Measurements from ENCODE around the gene USP49.

USP49 gene

GRCh38 chr6:41805830-41806774 lies 89.1 kb downstream of the USP49 start:
- DNase-seq = no peak

GRCh38 chr6:41801380-41801779 lies 93.8 kb downstream of the USP49 start:
- no peak for DNase-seq

- DNase-seq = no peak
Observed at GRCh38 chr6:41799559-41799911, 95.6 kb downstream of the USP49 start.

GRCh38 chr6:41798901-41799558 lies 96.1 kb downstream of the USP49 start:
- no peak for DNase-seq

- no peak for DNase-seq
Observed at GRCh38 chr6:41796474-41796873, 98.7 kb downstream of the USP49 start.

GRCh38 chr6:41791984-41792383 lies 103.2 kb downstream of the USP49 start:
- DNase-seq = no peak

GRCh38 chr6:41791305-41791704 lies 103.9 kb downstream of the USP49 start:
- DNase-seq = no peak

- no peak for DNase-seq
Observed at GRCh38 chr6:41790045-41790444, 105.1 kb downstream of the USP49 start.

GRCh38 chr6:41789390-41789724 lies 105.8 kb downstream of the USP49 start:
- DNase-seq = no peak

GRCh38 chr6:41787219-41787917 lies 107.8 kb downstream of the USP49 start, which contains the start of gene TOMM6:
Gene TOMM6, plus strand, starts transcription at chr6:41787694. Its CDS starts 4 bp downstream, at chr6:41787698.
- DNase-seq = peak; percentile 84

GRCh38 chr6:41786451-41787218 lies 108.5 kb downstream of the USP49 start:
- DNase-seq = peak; percentile 8

GRCh38 chr6:41785689-41786450 lies 109.3 kb downstream of the USP49 start:
- no peak for DNase-seq

- DNase-seq = no peak
Observed at GRCh38 chr6:41785254-41785653, 109.9 kb downstream of the USP49 start.

- no peak for DNase-seq
Observed at GRCh38 chr6:41784581-41785171, 110.5 kb downstream of the USP49 start.

GRCh38 chr6:41783106-41783780 lies 111.9 kb downstream of the USP49 start:
- no peak for DNase-seq

- DNase-seq = no peak
Observed at GRCh38 chr6:41781366-41781730, 113.8 kb downstream of the USP49 start.

- DNase-seq = no peak
Observed at GRCh38 chr6:41780551-41781365, 114.4 kb downstream of the USP49 start, which contains the start of gene PRICKLE4. Gene PRICKLE4, plus strand, starts transcription at chr6:41780782. Its CDS starts 2,692 bp downstream, at chr6:41783474.

- DNase-seq = peak; percentile 86
Observed at GRCh38 chr6:41779788-41780550, 115.2 kb downstream of the USP49 start, which contains the start of gene FRS3. Gene FRS3, minus strand, starts transcription at chr6:41779900. Its CDS starts 2,913 bp downstream, at chr6:41776987.

GRCh38 chr6:41779336-41779735 lies 115.8 kb downstream of the USP49 start:
- no peak for DNase-seq
